Stimulated activated naive CD8-positive, alpha-beta T cell treated with anti-CD3 and anti-CD28 coated beads, Interleukin-15, Interleukin-2, amounts not matched to agents 100 ng/mL and 50 ng/mL, for 24 hours (primary cell): Measurements from ENCODE around the gene MYO5B.

Experiments used
- H3K27ac Mint-ChIP-seq: one replicate; pipeline ENCODE4 v1.8.0; 2021; ENCODE audit warnings: mild to moderate bottlenecking, mixed read lengths
- H3K27me3 Mint-ChIP-seq: one replicate; pipeline ENCODE4 v1.8.0; 2021; ENCODE audit warnings: mixed read lengths
- H3K36me3 Mint-ChIP-seq: one replicate; pipeline ENCODE4 v1.8.0; 2021; ENCODE audit warnings: low read depth, mixed read lengths
- H3K4me1 Mint-ChIP-seq: one replicate; pipeline ENCODE4 v1.8.0; 2021; ENCODE audit warnings: low read depth, mixed read lengths
- H3K4me3 Mint-ChIP-seq: one replicate; pipeline ENCODE4 v1.8.0; 2021; ENCODE audit warnings: mild to moderate bottlenecking, mixed read lengths
- H3K9me3 Mint-ChIP-seq: one replicate; pipeline ENCODE4 v1.8.0; 2021; ENCODE audit warnings: mixed read lengths

Gene MYO5B

GRCh38 chr18:49856496-49856895, 338.5 kb downstream of the MYO5B start:
- no peaks in the 10 kb centered on the region for H3K9me3 Mint-ChIP-seq
- no peak overlapping the region for H3K27ac Mint-ChIP-seq
- no peak overlapping the region for H3K4me3 Mint-ChIP-seq
- H3K4me1 Mint-ChIP-seq: no peaks in the 10 kb centered on the region
- no peaks in the 10 kb centered on the region for H3K27me3 Mint-ChIP-seq
- no peaks in the 10 kb centered on the region for H3K36me3 Mint-ChIP-seq

DNA sequence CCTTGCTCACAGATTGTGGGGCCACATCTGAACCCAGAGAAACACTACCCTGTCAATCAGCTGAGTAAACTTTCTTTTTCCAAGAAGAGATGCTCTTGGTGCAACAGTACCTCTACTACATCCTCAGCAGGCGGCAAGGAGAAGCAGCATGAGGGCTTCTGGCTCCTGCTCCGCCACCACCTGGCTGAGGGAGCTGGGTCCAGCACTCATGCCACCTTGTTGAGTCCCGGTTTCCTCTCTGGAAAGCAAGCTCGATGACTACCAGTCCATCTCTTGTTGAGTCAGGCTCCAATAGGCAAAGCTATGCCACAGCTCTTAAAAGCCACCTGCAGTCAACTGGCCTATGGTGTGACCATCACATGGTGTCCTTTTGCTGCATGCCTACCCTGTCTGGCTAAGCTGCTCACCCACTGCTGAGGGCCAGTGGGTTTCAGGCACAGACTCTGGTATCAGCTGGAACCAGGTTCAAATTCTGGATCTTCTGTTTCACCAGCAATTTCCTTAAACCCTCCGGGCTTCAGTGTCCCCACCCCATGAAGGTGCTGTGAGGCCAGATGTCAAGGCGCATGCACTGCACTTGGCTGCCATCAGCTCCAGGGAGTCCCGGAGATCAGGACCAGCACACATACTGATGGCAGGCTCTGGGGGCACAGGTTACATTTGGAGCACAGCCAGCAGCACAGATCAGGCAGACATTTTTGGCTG, 339.1 kb downstream of the MYO5B start:
- H3K9me3 Mint-ChIP-seq: no peaks in the 10 kb centered on the region
- H3K36me3 Mint-ChIP-seq: no peaks in the 10 kb centered on the region
- no peaks in the 10 kb centered on the region for H3K27me3 Mint-ChIP-seq
- no peak overlapping the region for H3K27ac Mint-ChIP-seq
- H3K4me3 Mint-ChIP-seq: no peak overlapping the region
- no peaks in the 10 kb centered on the region for H3K4me1 Mint-ChIP-seq

GRCh38 chr18:49854681-49855080, 340.3 kb downstream of the MYO5B start:
- Mint-ChIP-seq H3K27me3 (no peaks in the 10 kb centered on the region), H3K36me3 (no peaks in the 10 kb centered on the region), H3K4me3 (no peak overlapping the region), H3K27ac (no peak overlapping the region), H3K9me3 (no peaks in the 10 kb centered on the region), H3K4me1 (no peaks in the 10 kb centered on the region)

- Mint-ChIP-seq H3K36me3 (no peaks in the 10 kb centered on the region), H3K27me3 (no peaks in the 10 kb centered on the region)
These were observed 341.5 kb downstream of the MYO5B start for GRCh38 chr18:49853436-49853835.

GRCh38 chr18:49853011-49853410, 341.9 kb downstream of the MYO5B start:
- no peak overlapping the region for H3K27ac Mint-ChIP-seq
- H3K9me3 Mint-ChIP-seq: no peaks in the 10 kb centered on the region
- H3K4me3 Mint-ChIP-seq: no peak overlapping the region
- H3K36me3 Mint-ChIP-seq: no peaks in the 10 kb centered on the region
- no peaks in the 10 kb centered on the region for H3K27me3 Mint-ChIP-seq
- no peaks in the 10 kb centered on the region for H3K4me1 Mint-ChIP-seq

More at GRCh38 chr18:49853436-49853835, 341.5 kb downstream of the MYO5B start:
- H3K4me1 Mint-ChIP-seq: no peaks in the 10 kb centered on the region
- no peak overlapping the region for H3K27ac Mint-ChIP-seq
- no peaks in the 10 kb centered on the region for H3K9me3 Mint-ChIP-seq
- H3K4me3 Mint-ChIP-seq: no peak overlapping the region

DNA sequence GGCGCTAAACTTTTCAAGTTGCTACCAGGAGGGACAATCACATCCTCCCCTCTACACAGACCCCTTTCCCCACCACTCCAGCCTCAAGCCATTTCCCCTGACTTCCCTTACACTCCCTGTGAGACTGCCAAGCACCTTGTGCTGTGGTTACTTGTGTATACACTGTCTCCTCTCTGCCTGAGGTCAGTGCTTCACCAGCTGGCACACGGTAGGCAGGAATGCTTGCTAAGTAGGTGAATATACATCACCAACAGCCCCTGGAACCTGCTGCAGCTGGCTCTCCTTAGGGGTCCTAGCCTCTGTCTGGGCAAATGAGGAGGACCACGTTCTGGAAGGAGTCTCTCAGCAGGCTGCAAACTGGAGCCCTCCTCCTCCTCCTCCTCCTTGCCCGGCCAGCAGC, 343.3 kb downstream of the MYO5B start:
- no peak overlapping the region for H3K4me3 Mint-ChIP-seq
- H3K9me3 Mint-ChIP-seq: no peaks in the 10 kb centered on the region
- no peak overlapping the region for H3K27ac Mint-ChIP-seq
- H3K36me3 Mint-ChIP-seq: no peaks in the 10 kb centered on the region
- H3K27me3 Mint-ChIP-seq: no peaks in the 10 kb centered on the region
- no peaks in the 10 kb centered on the region for H3K4me1 Mint-ChIP-seq

- H3K4me1 Mint-ChIP-seq: no peaks in the 10 kb centered on the region
- no peaks in the 10 kb centered on the region for H3K36me3 Mint-ChIP-seq
- no peaks in the 10 kb centered on the region for H3K9me3 Mint-ChIP-seq
- no peaks in the 10 kb centered on the region for H3K27me3 Mint-ChIP-seq
- H3K4me3 Mint-ChIP-seq: no peak overlapping the region
- no peak overlapping the region for H3K27ac Mint-ChIP-seq
These were observed 344.3 kb downstream of the MYO5B start for GRCh38 chr18:49850636-49851035.

DNA sequence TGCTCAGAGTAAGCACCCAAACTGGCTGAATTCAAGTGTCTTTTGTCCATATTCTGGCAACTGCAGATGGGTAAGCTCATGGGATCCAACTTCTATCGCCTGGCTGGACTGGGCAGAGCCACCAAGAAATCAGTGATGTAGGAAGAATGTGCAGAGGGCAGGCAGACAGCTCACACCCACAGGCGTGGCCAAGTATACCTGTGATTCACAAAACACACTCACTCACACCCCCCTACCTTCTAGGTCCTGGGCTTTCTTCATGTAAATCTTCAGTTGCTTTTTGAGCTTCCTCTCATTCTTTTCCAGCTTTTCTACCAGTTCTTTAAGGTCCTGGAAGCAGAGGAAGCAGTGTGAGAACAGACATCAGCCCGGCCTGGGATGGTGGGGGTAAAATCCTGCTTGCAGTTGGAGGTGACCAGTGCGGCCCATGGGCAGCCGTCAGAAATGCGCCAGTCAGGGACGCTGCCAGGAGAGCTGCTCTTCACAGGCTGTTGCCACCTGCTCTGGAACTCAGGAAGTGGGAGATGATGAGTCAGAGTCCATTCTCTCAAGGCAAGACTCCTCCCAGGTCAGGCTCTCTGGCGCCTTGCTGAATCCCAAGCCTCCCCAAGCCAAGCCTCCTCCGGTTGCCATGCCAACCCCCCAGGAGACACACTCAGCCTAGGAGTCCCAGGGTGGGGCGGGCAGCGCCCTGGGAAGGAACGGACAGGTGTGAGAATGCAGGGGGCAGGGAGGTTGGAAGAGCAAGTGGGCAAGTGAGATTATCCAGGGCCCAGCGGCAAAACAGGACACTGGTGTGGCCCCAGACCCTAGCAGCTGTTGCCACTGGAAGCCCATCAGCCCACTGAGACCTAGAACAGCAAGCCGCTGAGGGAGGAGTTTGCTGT, 345.4 kb downstream of the MYO5B start:
- Mint-ChIP-seq H3K36me3 (no peaks in the 10 kb centered on the region), H3K4me3 (no peak overlapping the region), H3K4me1 (no peaks in the 10 kb centered on the region), H3K27me3 (no peaks in the 10 kb centered on the region), H3K27ac (no peak overlapping the region), H3K9me3 (no peaks in the 10 kb centered on the region)

DNA sequence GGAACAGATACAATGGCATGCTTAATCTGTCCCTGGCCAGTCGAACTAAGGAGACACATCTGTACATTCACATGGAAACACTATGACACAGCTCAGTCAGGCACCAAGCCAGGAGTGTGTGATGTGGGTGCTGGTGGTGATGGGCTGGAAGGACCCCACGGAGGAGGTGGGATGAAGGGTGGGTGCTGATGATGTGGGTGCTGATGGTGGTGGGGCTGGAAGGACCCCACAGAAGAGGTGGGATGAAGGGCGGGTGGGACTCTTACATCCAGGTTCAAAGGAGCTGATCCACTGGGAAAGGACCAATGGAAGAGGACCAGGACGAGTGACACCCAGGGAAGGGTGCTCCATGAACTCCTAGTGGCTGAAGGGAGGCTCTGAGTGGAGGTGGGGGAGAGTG, 346.8 kb downstream of the MYO5B start:
- no peak overlapping the region for H3K27ac Mint-ChIP-seq

DNA sequence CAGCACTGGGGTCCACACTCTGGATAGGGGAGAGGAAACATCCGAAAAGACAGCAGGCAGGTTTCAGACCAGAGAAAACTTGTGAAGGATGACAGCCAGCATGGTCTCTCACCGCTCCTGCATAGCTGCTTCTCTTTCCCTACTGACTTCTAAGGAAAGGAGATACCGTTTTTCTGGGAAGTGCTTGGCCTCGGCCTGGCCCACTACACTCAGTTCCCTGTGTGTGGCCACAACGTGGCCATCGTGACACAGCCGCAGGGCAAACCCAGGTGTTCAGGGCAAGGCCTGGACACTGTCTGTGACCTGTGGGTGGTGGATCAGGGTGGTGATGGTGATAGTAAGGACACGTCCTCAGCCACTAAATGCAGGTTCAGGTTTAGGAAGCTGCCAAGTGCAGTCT, 347.4 kb downstream of the MYO5B start:
- Mint-ChIP-seq H3K27me3 (no peaks in the 10 kb centered on the region), H3K4me3 (no peak overlapping the region), H3K9me3 (no peaks in the 10 kb centered on the region), H3K27ac (no peak overlapping the region), H3K4me1 (no peaks in the 10 kb centered on the region), H3K36me3 (no peaks in the 10 kb centered on the region)

More for the DNA sequence above, 346.8 kb downstream of the MYO5B start:
- H3K27me3 Mint-ChIP-seq: no peaks in the 10 kb centered on the region
- H3K4me1 Mint-ChIP-seq: no peaks in the 10 kb centered on the region
- no peak overlapping the region for H3K4me3 Mint-ChIP-seq
- no peaks in the 10 kb centered on the region for H3K36me3 Mint-ChIP-seq
- H3K9me3 Mint-ChIP-seq: no peaks in the 10 kb centered on the region

DNA sequence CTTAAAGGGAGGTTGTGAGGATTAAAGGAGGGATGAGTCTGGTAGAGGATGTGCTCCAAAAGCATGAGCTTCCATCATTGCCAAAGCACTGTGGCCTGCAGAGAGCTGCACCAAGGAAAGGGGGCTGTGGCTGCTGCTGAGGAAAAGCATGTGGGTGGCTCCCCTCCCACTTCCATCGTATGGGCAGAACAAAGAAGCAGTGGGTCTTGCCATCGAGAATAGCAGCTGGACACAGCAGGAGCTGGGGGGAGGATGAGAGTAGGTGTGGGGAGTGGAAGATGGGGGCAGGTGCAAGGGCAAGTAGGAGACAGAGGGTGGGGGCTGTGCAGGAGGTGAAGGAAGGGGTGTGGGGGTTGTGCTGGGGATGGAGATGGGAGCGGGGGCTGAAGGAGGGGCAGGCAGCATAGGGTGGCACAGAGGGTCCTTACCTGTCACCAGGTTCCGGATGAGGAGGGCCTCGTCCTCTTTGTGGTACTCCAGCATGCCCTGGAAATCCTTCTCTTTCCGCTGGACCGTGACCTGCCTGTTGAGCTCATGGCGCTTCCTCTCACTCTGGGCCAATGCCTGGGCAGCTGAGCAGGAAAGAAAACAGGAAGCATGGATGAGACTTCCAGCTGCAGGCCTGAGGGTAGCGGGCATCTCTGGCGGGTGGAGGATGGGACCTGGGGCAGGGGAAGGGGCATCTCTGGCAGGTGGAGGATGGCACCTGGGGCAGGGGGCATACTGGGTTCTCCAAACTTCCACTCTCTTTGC, 348.1 kb downstream of the MYO5B start:
- Mint-ChIP-seq H3K9me3 (no peaks in the 10 kb centered on the region), H3K27ac (no peak overlapping the region), H3K4me3 (no peak overlapping the region), H3K4me1 (no peaks in the 10 kb centered on the region), H3K27me3 (no peaks in the 10 kb centered on the region), H3K36me3 (no peaks in the 10 kb centered on the region)

DNA sequence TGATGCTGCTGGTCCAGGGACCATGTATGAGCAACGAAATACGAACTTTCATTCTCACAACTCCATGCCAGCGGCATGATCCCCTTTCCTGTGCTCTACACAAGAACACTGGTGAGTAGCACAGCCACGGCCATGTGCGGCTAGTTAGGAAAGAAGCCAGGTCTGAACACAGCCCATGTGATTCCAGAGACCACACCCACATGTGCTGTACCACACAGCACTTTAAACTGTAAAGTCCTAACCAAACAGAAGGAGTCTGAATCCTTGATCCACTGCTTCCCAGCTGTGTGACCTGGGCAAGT, 348.6 kb downstream of the MYO5B start:
- Mint-ChIP-seq H3K36me3 (no peaks in the 10 kb centered on the region), H3K27me3 (no peaks in the 10 kb centered on the region), H3K9me3 (no peaks in the 10 kb centered on the region), H3K4me3 (no peak overlapping the region), H3K4me1 (no peaks in the 10 kb centered on the region), H3K27ac (no peak overlapping the region)

DNA sequence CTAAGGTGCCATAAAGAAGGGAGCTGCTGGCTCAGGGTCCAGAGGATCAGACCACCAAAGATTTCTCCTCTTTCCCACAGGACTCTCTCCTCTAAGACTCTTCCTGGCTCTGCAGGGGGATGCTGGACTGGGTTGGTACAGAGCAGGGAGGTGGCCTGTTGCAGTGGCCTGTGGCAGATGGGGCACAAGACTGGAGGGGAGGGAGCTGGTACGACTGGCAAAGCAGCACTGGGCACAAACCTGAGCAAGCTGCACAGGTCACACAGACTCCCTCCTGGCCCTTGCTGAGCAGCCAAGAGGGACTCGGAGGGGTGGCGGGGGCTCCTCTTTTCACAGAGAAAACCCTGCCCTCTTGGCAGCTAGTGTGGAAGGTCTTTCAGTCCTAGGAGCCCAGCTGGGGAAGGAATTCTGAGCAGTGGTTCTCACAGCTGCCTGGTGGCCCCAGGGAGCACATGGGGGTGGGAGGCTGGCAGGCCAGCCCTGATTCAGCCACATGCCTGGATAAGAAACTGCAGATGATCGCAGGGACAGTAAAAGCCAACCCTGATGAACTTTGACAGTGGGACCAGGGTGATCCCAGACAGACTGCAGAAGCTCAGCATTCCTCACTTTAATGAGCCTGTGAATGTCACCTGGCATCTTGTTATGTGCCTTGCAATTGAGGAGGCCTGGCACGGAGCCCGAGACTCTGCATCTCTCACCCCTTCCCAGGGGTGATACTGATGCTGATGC, 349.2 kb downstream of the MYO5B start:
- H3K27ac Mint-ChIP-seq: no peak overlapping the region
- no peaks in the 10 kb centered on the region for H3K4me1 Mint-ChIP-seq
- no peaks in the 10 kb centered on the region for H3K9me3 Mint-ChIP-seq
- no peaks in the 10 kb centered on the region for H3K36me3 Mint-ChIP-seq
- H3K4me3 Mint-ChIP-seq: no peak overlapping the region
- H3K27me3 Mint-ChIP-seq: no peaks in the 10 kb centered on the region

DNA sequence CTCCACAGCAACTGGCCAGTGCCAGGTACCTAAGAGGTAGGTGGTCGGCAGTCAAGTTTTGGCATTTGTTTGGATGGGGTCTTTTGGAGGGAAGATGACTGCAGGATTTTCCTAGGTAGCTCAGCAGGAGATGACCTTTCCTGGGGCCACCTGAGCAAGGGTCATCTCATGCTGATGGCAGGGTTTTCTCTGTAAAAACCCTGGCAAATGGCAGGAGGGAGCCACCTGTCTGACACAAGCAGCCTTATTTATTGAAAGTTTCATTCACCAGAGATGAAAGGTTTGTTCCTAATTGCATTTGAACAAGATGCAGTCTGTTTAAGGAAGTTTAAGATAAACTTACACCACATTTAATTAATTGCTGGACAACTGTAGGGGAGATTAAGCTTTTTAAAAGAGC, 350.0 kb downstream of the MYO5B start:
- H3K27ac Mint-ChIP-seq: no peak overlapping the region

More for the DNA sequence above, 350.0 kb downstream of the MYO5B start:
- Mint-ChIP-seq H3K4me1 (no peaks in the 10 kb centered on the region), H3K36me3 (no peaks in the 10 kb centered on the region), H3K27me3 (no peaks in the 10 kb centered on the region), H3K9me3 (no peaks in the 10 kb centered on the region), H3K4me3 (no peak overlapping the region)
